H1 (cell line): ENCODE data around the gene IQCK. TPM values are rescaled to one million over a fixed set of nuclear protein-coding genes. Genes with fewer than 3 reads are reported as not detected.
A peak's percentile ranks its signal among the peaks of the same experiment; 100 is the strongest.

Experiments used
- CTCF ChIA-PET: fragments of 300-600 bp; sonication (Branson Sonifier 250); formaldehyde crosslinking; loops from one replicate; lab custom pipeline; 2021; ENCODE audit not compliant: partially characterized antibody; lab: Charles Lee
- POLR2A ChIA-PET: fragments of 300-600 bp; sonication (Branson Sonifier 250); formaldehyde crosslinking; loops from one replicate; lab custom pipeline; 2021; ENCODE audit warnings: inconsistent platforms; ENCODE audit not compliant: partially characterized antibody; lab: Charles Lee
- DNase-seq, 2 experiments: peaks; one replicate each; pipeline versions ENCODE4 v3.0.0 to v3.0.0-alpha.2; 2010 to 2022; ENCODE audit warnings: low spot score in 2 of 2, low read depth in 1 of 2, mixed read lengths in 1 of 2
- FAIRE-seq: peaks from 2 replicates; lab custom pipeline; 2011; peaks lifted over from hg19 to GRCh38; lab: Jason Lieb, UNC
- H2AFZ ChIP-seq: 2 replicates; pipeline ENCODE4 v1.8.1; 2012; ENCODE audit warnings: low read length, inconsistent platforms
- H2AK5ac ChIP-seq: 2 replicates; pipeline ENCODE4 v1.6.1; 2013; ENCODE audit warnings: low read depth, low read length
- H2BK120ac ChIP-seq: replicated peaks from 2 replicates; pipeline ENCODE3; 2013; ENCODE audit warnings: low read depth, low read length, inconsistent platforms
- H2BK12ac ChIP-seq: 2 replicates; pipeline ENCODE4 v1.6.1; 2013; ENCODE audit warnings: low read depth, low read length
- H2BK15ac ChIP-seq: 2 replicates; pipeline ENCODE4 v1.6.1; 2013; ENCODE audit warnings: low read length
- H2BK20ac ChIP-seq: 2 replicates; pipeline ENCODE4 v1.6.1; 2013; ENCODE audit warnings: low read length
- H2BK5ac ChIP-seq: 2 replicates; pipeline ENCODE4 v1.6.1; 2013; ENCODE audit warnings: low read depth, low read length
- H3K14ac ChIP-seq: 2 replicates; pipeline ENCODE4 v1.6.1; 2013; ENCODE audit warnings: inconsistent platforms; ENCODE audit not compliant: insufficient read length
- H3K18ac ChIP-seq: 2 replicates; pipeline ENCODE4 v1.6.1; 2013; ENCODE audit warnings: low read length; ENCODE audit errors: extremely low read depth
- H3K23ac ChIP-seq: 2 replicates; pipeline ENCODE4 v1.6.1; 2013; ENCODE audit warnings: inconsistent platforms; ENCODE audit not compliant: insufficient read length
- H3K23me2 ChIP-seq: 2 replicates; pipeline ENCODE4 v1.6.1; 2013; ENCODE audit warnings: low read depth, low read length
- H3K27ac ChIP-seq: 2 replicates; pipeline ENCODE4 v1.6.1; 2011; ENCODE audit warnings: low read depth, low read length, inconsistent platforms
- H3K27me3 ChIP-seq, 4 experiments: replicated peaks in 1 of 4; 1 replicate in 1 of 4; 2 replicates in 3 of 4; pipeline versions ENCODE4 v1.6.1 to v1.8.1; 2011 to 2013; ENCODE audit warnings: low read length in 3 of 4, mild to moderate bottlenecking in 3 of 4, inconsistent platforms in 2 of 4, mixed read lengths in 2 of 4, moderate library complexity in 1 of 4; ENCODE audit not compliant: control insufficient read depth in 3 of 4, insufficient read depth in 3 of 4; ENCODE audit errors: extremely low read depth in 1 of 4
- H3K36me3 ChIP-seq, 4 experiments: 2 replicates each; pipeline versions ENCODE4 v1.6.1 to v1.8.1; 2011 to 2013; ENCODE audit warnings: mild to moderate bottlenecking in 4 of 4, low read length in 3 of 4, moderate library complexity in 2 of 4, control low read depth in 1 of 4, inconsistent platforms in 1 of 4; ENCODE audit not compliant: insufficient read depth in 4 of 4, control insufficient read depth in 2 of 4
- H3K4ac ChIP-seq: replicated peaks from 2 replicates; pipeline ENCODE3; 2013; ENCODE audit warnings: low read length, low read depth, mixed read lengths, inconsistent platforms; ENCODE audit not compliant: insufficient read length
- H3K4me1 ChIP-seq, 4 experiments: replicated peaks in 1 of 4; 1 replicate in 1 of 4; 2 replicates in 3 of 4; pipeline versions ENCODE4 v1.6.1 to v1.8.1; 2011 to 2013; ENCODE audit warnings: low read length in 3 of 4, inconsistent platforms in 2 of 4, mixed read lengths in 1 of 4; ENCODE audit not compliant: insufficient read depth in 4 of 4, control insufficient read depth in 3 of 4
- H3K4me2 ChIP-seq, 2 experiments: 2 replicates each; pipeline versions ENCODE4 v1.6.1 to v1.8.1; 2011 to 2013; ENCODE audit warnings: low read depth in 2 of 2, low read length in 2 of 2, control low read depth in 1 of 2, inconsistent platforms in 1 of 2, mild to moderate bottlenecking in 1 of 2; ENCODE audit not compliant: insufficient read depth in 1 of 2
- H3K4me3 ChIP-seq, 4 experiments: fragments of 200-600, 300-600 bp in 1 of 4; sonication (generic), shearing (Covaris generic), sonication (Bioruptor Twin) in 1 of 4; 2 replicates each; pipeline versions ENCODE4 v1.5.1 to v1.8.1; 2011 to 2016; ENCODE audit warnings: low read length in 4 of 4, low read depth in 3 of 4, control low read depth in 2 of 4, inconsistent platforms in 2 of 4, mild to moderate bottlenecking in 2 of 4, mixed read lengths in 1 of 4, moderate library complexity in 1 of 4; ENCODE audit not compliant: insufficient read depth in 2 of 4; ENCODE audit errors: extremely low read depth in 1 of 4
- H3K56ac ChIP-seq: replicated peaks from 2 replicates; pipeline ENCODE3; 2013; ENCODE audit warnings: low read depth, mild to moderate bottlenecking, mixed read lengths, low read length, inconsistent platforms; ENCODE audit not compliant: insufficient read length
- H3K79me1 ChIP-seq: 2 replicates; pipeline ENCODE4 v1.6.1; 2013; ENCODE audit warnings: low read depth, low read length, control low read depth
- H3K79me2 ChIP-seq, 2 experiments: 2 replicates each; pipeline versions ENCODE4 v1.6.1 to v1.8.1; 2012 to 2013; ENCODE audit warnings: low read length in 2 of 2, mild to moderate bottlenecking in 2 of 2, inconsistent platforms in 1 of 2; ENCODE audit not compliant: insufficient read depth in 2 of 2, control insufficient read depth in 1 of 2
- H3K9ac ChIP-seq, 4 experiments: replicated peaks in 1 of 4; 1 replicate in 1 of 4; 2 replicates in 3 of 4; pipeline versions ENCODE4 v1.6.1 to v1.8.1; 2011 to 2013; ENCODE audit warnings: low read depth in 3 of 4, low read length in 3 of 4, control low read depth in 2 of 4, mild to moderate bottlenecking in 2 of 4, moderate library complexity in 2 of 4, inconsistent platforms in 1 of 4; ENCODE audit errors: extremely low read depth in 1 of 4
- H3K9me3 ChIP-seq, 2 experiments: 2 replicates each; pipeline versions ENCODE4 v1.6.1 to v1.8.1; 2012 to 2013; ENCODE audit warnings: mild to moderate bottlenecking in 2 of 2, moderate library complexity in 2 of 2, control low read depth in 1 of 2, inconsistent platforms in 1 of 2, low read depth in 1 of 2, low read length in 1 of 2, mixed read lengths in 1 of 2; ENCODE audit not compliant: insufficient read depth in 2 of 2
- H4K20me1 ChIP-seq, 2 experiments: replicated peaks in 1 of 2; 2 replicates each; pipeline versions ENCODE3 to v1.8.1; 2011 to 2013; ENCODE audit warnings: inconsistent platforms in 2 of 2, low read length in 2 of 2, mild to moderate bottlenecking in 1 of 2; ENCODE audit not compliant: insufficient read depth in 2 of 2, control insufficient read depth in 1 of 2
- H4K5ac ChIP-seq: 2 replicates; pipeline ENCODE4 v1.6.1; 2013; ENCODE audit warnings: low read length, low read depth, mixed read lengths, inconsistent platforms; ENCODE audit not compliant: insufficient read length
- H4K8ac ChIP-seq: 2 replicates; pipeline ENCODE4 v1.8.0; 2013; ENCODE audit warnings: mild to moderate bottlenecking, moderate library complexity, low read length, inconsistent platforms; ENCODE audit not compliant: insufficient read depth; ENCODE audit errors: extremely low read depth
- H4K91ac ChIP-seq: replicated peaks from 2 replicates; pipeline ENCODE3; 2013; ENCODE audit warnings: low read length, mixed read lengths, inconsistent platforms; ENCODE audit not compliant: insufficient read length
- BACH1 ChIP-seq: IDR thresholded peaks from 2 replicates; pipeline ENCODE4 v1.6.1; 2012; ENCODE audit warnings: low read length, improper control_type of control experiment
- WGBS, 2 experiments: shearing (Covaris generic) in 1 of 2; methylation state at CpG; one replicate each; pipeline versions ENCODE4 v1.1.6 to v1.1.7; 2013 to 2015; ENCODE audit warnings: low lambda C conversion rate in 2 of 2, mixed read lengths in 2 of 2, inconsistent platforms in 1 of 2, low coverage in 1 of 2, missing lambda C conversion rate in 1 of 2; ENCODE audit not compliant: insufficient replicate concordance in 2 of 2, insufficient coverage in 1 of 2, insufficient read length in 1 of 2; ENCODE audit errors: extremely low coverage in 1 of 2, missing lambda C conversion rate in 1 of 2; 5-methylcytosine and 5-hydroxymethylcytosine counted together
- polyA plus RNA-seq, 7 experiments: library from polyadenylated mRNA; depleted of rRNA in 3 of 7; stranded (reverse) in 5 of 7; unstranded in 2 of 7; fragments of >200 nt in 5 of 7; fragments of 200-250 nt in 2 of 7; gene quantifications; 1 replicate in 5 of 7; 2 replicates in 1 of 7; 4 replicates in 1 of 7; pipeline versions ENCODE4 v1.2.1 to v1.2.3, GENCODE V29; 2011 to 2013; ENCODE audit warnings: missing spikeins in 2 of 7, mixed read lengths in 2 of 7
- total RNA-seq: library from RNA; stranded (reverse); fragmentation: NEBNext Ultra II Directional; extraction: Animal tissue kit (Norgen Biotek cat#: 25700); gene quantifications from 2 replicates; pipeline ENCODE4 v1.2.1, GENCODE V29; 2021
- TF ChIP-seq, protein P1 (sequence below): IDR thresholded peaks from 2 replicates; pipeline ENCODE4 v1.6.1; 2012; ENCODE audit warnings: inconsistent platforms

IQCK gene
- total and polyA plus RNA-seq, 2 of the 8 experiments (the other 6 are each of a cell fraction or from before 2014, with no cell fraction given), result 6.2 to 9.3 TPM

DNA sequence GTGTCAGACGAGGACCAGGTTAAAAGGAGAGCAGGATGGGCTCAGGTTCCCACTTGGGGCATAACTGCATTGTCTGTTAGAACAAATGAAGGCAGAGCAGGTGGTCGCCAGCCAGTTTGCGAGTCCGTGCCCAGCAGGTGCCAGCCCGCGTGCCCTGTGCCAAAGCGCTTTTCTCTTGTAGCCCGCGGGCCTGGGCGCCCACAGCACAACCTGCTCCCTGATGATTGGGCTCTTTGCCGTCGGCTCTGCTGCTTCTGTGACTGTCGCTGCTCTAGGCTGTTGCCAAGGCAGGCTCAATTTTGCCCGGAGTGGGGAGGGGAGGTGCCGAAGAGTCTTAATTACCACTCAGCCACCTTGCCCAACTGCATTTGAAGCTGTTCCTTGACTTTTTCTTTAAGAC lies 21.1 kb upstream of the IQCK start:
- H3K4me2 ChIP-seq, result no peak overlapping the region
- H4K8ac ChIP-seq, result no peak overlapping the region; the same call in 1 of the 2 replicates
- H2BK12ac ChIP-seq, result no peak overlapping the region
- no peak overlapping the region for H3K56ac ChIP-seq
- no peaks in the 10 kb centered on the region; a peak in 1 of 4 replicates for H3K79me2 ChIP-seq
- no peak for FAIRE-seq
- H2BK120ac ChIP-seq, result no peak overlapping the region
- H3K23ac ChIP-seq, result no peak overlapping the region
- DNase-seq, result no peak
- H2BK15ac ChIP-seq, result no peak overlapping the region
- TF ChIP-seq BACH1, result no peak
- TF ChIP-seq, protein P1, sequence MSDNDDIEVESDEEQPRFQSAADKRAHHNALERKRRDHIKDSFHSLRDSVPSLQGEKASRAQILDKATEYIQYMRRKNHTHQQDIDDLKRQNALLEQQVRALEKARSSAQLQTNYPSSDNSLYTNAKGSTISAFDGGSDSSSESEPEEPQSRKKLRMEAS, result 0 out of 2 replicates have a peak, but pooled peaks have one; percentile 12
- no peaks in the 10 kb centered on the region for H3K4me1 ChIP-seq
- no peak overlapping the region for H2BK5ac ChIP-seq
- H3K4me3 ChIP-seq, result no peak overlapping the region
- peaks cover 3% of the 10 kb centered on the region; the same call in 1 of the 2 replicates for H3K79me1 ChIP-seq
- H2AK5ac ChIP-seq, result no peak overlapping the region
- no peak overlapping the region for H4K91ac ChIP-seq
- peaks cover 6 to 17% of the 10 kb centered on the region in 2 experiments for H3K9me3 ChIP-seq
- POLR2A ChIA-PET, result interaction anchor here (0.9 to 5.2 kb wide), 8 partner anchors 8 to 22 kb away, joined by 3 to 23 read pairs (median 6); no protein-coding TSS in a partner anchor
- no peak overlapping the region for H2AFZ ChIP-seq
- no peak overlapping the region for H2BK20ac ChIP-seq
- H3K27ac ChIP-seq, result no peak overlapping the region
- H3K9ac ChIP-seq, result no peak overlapping the region
- H3K14ac ChIP-seq, result no peak overlapping the region
- H3K23me2 ChIP-seq, result no peaks in the 10 kb centered on the region
- no peaks in the 10 kb centered on the region for H4K20me1 ChIP-seq
- peaks cover 11 to 42% (median 27%) of the 10 kb centered on the region in 4 experiments for H3K36me3 ChIP-seq
- H3K27me3 ChIP-seq, result no peaks in the 10 kb centered on the region
- no peak overlapping the region for H4K5ac ChIP-seq
- H3K4ac ChIP-seq, result no peak overlapping the region
- no peak overlapping the region for H3K18ac ChIP-seq
- 96% methylated on average over 15 of the region's 15 CpGs; no CpG with 5 or more reads in 1 of the 2 experiments for WGBS, 2 experiments
- CTCF ChIA-PET, result interaction anchor here (0.6 to 1.5 kb wide), 6 partner anchors 9 to 190 kb away, joined by 3 to 8 read pairs (median 3); no protein-coding TSS in a partner anchor
